Stimulated activated CD4-positive, alpha-beta T cell treated with anti-CD3 and anti-CD28 coated beads, Interleukin-1b, Interleukin-23, amount 100 ng/mL, for 1 hour (primary cell): ENCODE measurements around the gene GPR50.

Experiments used
- DNase-seq, 2 donors: peaks; one replicate each; pipeline ENCODE4 v3.0.0-alpha.2; 2020; ENCODE audit warnings: low read depth in 2 of 2

Gene GPR50

DNA sequence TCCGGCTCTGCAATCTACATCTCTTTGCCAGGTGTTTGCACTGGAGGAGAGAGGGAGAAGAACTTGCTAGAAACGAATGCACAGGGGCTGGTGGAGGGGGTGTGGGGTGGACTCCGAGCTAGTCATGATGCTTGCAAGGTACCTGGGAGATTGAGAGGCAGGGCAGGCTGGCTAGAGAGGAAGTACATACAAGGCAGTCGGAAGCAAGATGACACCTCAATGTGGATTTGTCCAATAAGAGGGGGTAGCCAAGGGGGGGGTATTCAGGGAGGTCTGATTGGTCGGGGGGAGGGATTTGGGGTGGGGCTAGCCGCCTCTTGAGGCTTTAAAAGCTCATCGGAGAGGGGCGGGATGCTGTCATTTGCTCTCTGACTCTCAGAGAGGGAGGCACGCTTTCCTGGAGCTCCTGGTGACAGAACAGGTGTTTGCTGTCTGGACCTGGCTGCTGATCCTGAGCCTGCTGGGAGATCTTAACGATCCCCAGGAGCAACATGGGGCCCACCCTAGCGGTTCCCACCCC is at the start of gene GPR50:
GPR50 (plus strand) TSS at position 354 of the 520 bp plus-strand sequence; CDS start at position 492, 138 bp downstream.
- DNase-seq: no peak

DNA sequence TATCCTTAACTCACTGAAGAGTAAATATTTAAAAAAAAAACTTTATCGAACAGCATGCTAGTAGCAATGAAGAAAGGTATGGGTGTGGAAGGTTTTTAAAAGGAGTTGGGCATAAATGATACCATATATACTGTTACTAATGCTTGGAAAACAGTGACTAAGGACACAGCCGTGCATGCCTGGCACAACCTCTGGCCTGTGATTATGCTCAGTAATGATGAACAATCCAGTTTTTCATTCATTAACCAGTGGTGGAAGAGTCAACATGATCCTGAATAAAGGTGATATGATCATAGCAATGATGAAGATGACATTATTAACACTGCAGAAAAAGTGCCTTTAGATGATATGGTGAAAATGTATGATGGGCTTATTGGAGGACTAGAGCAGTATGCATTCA is 43.9 kb upstream of the GPR50 start:
- no peak for DNase-seq

DNA sequence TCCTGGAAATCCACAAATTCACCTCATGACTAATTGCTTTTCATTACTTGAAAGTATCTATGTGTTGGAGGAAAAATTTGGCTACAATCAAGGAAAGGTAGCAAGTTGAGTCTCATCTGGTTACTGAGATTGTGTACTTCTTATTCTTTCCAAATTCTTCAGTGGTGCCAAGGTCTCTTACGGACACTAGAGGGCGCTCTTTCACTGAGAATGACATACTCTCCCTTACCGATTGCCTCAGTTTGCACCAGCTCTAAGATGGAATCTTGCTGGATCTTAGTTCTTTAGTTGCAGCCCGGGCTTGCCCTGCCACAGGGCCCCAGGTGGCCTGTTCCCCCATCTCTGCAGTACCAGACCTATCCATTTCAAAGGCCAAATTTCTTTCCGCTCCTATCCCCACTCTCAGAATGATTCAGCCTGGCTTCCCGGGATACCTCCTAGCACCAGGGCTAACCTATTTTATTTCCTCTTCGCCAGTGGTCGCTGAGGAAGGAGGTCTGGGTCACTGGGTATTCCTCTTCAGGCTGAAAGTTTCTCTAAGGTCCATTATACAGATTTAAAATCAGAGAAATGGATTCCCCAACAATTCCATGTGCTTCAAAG is 24.6 kb upstream of the GPR50 start:
- no peak for DNase-seq

DNA sequence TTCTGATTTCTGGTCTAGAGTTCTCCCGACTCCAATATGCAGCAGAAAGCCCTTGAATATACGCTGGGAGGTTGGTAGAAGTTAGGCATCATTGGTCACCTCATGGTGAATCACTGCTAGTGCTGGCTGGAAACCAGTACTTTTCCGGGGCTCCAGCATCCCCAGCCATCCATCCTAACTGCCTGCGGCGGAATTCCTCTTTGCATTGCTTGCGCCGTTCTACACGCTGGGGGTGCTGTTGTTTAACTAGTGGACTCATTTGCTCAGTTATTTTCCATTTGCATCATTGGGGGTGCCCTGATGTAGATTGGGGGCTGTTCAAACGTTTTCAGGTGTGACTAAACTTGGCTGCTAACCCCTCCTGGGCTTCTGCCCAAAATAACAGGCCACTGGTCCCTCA is 23.3 kb upstream of the GPR50 start:
- DNase-seq: no peak

DNA sequence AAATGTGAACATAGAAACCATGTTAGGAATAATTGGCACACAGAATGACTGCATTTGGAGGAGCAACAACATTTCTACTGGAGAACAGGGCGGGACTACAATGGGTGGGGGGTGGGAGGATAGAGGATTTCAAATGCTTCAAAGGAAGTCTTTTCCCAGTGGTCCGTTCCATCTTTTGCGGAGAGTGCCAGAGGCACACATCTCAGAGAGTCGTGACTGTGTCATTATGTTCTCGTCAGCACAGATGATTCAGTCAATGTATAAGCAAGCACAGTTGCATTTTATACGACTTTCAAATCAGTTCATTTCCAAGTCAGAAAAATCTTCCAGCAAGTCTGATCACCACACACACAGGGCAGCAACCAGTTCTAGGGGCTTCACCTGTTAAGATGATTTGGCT is 22.7 kb upstream of the GPR50 start:
- DNase-seq: no peak

DNA sequence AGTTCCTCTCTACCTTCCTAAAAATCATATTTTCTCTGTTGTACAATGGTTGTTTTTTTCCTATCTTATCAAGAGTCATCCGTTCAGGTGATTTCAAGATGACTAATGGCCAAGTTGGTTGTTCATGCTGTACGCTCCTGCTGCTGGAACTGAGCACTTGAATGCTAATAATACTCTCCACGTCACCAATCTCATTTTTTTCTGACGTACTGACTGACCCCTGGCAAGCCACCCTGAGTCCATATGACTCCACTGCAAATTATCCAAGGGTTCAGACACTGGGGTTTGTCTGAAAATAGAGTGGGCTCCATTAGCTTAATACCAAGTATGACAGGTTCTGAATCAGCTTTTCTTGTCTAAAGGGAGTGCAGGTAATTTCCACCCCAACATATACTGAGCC is 21.1 kb upstream of the GPR50 start:
- no peak for DNase-seq

DNA sequence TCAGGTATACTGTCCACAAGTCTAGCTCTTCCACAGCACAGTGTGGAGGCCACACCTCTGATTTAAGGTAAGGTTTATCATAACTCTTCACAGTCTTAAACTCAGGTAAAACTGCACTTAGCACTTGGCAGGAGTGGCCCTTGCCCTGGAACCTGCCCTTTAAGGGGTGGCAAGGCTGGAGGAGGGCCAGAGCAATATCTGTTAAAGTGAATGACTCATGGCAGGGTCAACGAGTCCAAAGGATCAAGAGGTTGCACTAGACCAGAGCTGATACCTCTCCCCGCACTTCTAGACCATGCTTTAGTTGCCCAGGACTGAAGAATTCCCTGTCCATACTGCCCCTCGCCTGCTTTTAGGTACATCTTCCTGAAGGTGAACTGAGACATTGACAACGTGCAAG is 14.7 kb upstream of the GPR50 start:
- no peak for DNase-seq

DNA sequence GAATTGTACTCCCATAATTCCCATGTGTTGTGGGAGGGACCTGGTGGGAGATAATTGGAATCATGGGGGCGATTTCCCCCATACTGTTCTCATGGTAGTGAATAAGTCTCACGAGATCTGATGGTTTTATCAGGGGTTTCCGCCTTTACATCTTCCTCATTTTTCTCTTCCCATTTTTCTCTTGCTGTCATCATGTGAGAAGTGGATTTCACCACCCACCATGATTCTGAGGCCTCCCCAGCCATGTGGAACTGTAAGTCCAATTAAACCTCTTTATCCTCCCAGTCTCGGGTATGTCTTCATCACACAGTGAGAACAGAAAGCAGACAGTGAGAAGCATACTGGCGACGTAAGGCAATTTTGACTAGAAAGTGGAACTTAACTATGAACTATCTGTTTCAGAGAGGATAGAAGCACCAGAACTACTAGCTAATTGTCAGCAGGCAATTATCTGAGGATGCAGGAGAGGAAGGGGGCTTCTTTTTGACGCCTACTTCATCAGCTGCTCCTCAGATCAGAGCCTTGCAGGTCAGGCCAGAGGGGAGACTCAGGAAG is 8.5 kb upstream of the GPR50 start:
- no peak for DNase-seq

DNA sequence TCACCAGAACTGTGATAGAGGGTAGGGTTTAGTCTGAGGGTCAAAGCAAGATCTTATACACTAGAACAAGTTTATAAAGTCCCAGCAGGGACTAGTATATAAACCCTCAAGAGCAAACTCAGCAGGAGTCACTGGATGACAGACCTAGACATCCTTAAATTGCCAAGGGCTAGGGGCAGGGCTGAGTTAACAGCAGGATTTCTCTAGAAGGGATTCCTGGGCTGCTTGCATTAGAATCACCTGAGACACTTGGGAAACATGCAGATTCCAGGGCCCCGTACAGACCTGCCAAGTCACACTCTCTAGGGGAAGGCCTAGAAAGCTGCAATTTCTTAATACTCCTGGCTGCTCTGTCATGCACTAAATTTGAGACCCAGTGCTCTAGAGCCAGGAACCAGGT is 6.6 kb upstream of the GPR50 start:
- no peak for DNase-seq

DNA sequence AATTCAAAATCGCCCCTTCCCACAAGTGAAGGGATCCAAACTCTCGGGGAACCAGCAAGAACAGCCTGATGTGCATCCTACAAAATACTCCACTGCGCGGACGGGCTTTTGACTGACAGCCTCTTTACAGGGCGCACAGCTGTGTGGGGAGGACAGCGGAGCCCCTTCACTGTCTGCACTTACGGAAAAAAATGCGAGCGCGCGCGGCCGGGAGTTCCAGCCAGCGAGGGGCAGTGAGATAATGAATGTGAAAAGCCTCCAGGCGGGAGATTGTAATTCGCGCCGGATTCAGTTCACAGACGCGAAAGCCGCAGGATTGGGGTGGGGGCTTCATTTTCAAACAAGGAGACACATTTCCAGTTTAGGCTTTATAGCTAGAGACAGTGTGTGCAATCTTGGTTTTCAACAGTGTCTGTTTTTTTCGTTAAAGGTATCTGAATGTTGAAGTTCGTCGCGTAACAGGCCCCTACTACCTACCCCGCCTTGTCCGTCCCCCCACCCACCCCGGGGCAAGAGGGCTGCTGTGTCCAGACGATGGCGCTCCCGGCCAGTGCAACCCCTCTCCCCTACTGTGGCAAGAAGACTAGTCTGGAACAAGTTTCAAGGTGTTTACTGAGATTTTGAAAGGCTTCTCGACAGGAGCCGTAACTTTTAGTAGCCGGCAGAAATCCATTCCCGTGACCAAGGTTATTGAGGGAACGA is 1.7 kb upstream of the GPR50 start:
- DNase-seq: no peak

DNA sequence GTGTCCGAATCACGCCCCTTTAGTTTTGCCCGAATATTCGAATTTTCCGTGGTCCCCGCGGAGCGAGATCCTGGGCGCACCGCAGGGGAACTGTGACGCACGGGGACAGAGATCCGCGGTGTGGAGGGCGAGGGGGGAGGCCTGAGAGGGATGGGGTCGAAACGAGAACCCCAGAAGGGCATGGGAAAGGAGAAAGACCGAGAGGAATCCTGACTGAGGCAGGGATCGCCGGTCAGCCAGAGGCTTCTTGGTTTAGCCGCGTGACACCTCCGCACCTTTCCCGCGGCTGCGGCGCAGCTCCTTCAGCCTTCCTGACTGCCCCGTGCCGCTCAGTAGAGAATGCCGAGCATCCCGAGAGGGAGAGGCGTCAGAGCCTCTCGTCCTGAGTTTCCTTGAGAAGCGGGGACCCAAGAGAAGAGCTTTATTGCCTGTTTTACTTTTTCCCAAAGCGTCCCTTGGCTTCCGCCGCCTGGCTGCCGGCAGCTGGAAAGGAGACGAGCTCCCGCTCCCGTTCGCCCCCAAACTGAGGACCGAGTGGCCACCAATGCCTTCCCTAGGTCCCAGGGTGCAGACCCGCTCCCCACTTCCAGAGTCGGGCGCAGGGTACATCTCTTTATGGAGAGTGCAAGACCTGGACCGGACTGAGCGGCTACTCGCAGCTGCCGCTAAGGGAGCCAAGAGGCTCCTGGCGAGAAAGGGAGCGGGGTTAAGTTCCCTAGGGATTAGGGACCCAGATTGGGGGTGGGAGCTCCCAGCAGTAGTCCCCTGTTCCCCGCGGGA is 911 bp upstream of the GPR50 start:
- no peak for DNase-seq

DNA sequence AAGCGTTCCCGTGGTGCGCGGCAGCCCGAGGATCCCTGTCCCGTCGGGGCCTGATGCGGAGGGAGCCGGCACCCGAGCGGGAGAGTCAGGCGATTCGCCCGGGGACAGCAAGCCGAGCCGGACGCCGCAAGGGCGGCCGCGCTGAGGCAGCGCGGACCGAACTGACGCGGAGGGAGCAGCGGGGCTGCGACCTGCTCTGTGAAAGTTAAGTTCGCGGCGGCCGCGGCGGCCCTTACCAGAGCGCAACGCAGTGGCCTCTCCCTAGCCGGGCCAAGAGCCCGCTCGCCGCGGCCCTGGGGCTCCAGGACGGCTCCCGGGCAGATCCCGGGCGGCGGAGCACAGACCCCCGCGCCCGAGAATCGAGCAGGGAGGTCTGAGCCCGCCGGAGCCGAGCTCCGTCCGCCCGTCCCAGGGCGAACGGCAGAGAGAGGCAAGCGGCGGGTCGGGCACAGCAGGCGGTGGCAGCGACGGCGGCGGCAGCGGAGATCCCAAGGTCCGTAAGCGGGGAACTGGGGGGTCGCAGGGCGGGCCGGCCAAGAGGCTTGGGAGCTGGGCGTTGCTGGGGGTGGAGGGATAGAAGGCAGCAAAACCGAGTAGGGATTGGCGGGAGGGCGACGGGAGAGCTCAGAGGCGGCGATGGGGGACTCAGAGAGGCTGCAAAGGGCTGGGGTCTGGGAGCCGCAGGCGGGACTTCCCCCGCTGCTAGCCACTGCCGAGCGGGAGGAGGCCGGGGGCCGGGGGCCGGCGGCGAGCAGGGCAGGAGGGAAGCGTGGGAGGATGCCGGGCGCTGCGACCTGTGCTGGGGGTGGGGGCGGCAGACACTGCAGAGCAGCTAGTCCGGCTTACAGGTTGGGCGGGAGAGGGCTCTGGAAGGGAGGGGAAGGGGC is 1.0 kb downstream of the GPR50 start:
- no peak for DNase-seq

DNA sequence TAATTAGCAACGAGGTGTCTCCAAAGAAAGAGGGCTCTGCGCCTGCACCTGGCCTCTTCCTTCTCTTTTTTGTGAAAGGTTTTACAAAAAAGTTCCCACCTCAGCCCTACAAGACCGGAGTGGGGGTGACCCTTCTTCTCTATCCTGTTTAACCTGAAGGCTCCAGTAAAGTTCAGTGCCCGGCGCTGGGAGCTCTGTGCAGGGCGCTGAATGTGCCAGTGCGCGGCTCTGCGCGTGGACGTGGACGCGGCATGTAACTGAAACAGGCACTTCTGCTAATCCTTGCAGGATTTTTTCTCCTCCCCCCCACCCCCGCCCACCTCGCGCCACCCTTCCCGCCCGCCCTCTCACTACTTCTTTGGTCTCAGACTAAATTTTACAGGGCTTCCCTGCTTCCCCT is 2.4 kb downstream of the GPR50 start:
- DNase-seq: no peak

DNA sequence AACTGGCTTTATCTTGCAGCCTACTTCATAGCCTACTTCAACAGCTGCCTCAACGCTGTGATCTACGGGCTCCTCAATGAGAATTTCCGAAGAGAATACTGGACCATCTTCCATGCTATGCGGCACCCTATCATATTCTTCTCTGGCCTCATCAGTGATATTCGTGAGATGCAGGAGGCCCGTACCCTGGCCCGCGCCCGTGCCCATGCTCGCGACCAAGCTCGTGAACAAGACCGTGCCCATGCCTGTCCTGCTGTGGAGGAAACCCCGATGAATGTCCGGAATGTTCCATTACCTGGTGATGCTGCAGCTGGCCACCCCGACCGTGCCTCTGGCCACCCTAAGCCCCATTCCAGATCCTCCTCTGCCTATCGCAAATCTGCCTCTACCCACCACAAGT is 4.0 kb downstream of the GPR50 start:
- DNase-seq: no peak

DNA sequence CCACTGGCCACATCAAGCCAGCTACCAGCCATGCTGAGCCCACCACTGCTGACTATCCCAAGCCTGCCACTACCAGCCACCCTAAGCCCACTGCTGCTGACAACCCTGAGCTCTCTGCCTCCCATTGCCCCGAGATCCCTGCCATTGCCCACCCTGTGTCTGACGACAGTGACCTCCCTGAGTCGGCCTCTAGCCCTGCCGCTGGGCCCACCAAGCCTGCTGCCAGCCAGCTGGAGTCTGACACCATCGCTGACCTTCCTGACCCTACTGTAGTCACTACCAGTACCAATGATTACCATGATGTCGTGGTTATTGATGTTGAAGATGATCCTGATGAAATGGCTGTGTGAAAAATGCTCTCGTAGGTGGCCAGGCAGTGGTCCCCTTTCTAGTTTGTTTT is 4.7 kb downstream of the GPR50 start:
- no peak for DNase-seq

DNA sequence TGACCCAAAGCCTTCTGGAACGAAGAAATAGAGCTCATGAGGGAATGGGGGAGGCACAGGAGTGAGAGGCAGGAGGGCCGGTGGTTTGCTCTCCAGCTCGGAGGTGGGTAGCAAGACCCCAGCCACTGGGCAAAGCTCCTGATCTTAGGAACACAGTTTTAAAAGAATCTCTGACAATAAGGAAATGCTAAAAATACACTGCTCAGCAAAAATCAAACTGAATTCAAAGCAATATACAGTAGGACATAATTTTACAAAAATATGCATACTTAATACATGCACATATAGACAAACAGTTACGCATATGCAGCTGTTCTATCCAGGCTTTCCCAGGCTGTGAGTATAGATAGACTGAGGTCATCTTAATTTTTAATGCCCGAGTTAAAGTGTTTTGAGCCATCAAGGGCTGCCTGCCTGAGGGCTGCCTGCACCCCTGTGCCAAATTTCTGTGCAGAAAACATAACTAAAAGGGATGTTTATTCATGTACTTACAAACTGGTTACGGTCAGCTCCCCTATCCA is 6.9 kb downstream of the GPR50 start:
- DNase-seq: no peak

DNA sequence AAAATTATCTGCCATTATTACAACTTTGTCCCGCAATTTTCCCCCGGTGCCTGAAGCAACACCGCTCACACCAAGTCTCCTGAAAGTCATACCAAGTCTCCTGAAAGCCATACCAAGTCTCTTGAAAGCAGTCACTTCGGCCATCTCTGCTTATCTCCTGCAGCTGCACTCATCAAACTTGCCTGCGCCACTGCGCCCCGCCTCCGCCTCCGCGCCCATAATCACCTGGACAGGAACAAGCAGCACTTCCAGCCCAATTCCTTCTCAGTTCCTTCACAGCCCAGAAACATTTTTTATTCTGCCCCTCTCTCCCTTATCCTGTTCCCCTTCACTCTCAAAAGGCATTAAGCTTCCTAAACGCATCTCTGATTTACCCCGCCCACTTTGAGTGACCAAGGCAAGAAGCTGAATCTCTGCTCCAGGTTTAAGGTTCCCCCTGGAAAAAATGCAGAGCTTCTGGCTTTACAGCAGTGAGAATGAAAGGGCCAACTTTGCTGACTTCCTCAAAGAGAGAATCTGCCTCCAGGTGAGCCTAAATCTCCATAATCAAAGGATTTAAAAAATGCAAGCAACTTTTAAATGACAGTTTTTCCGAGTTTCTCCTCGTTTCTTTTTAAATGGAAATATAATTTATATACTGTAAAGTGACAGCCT is 7.7 kb downstream of the GPR50 start:
- DNase-seq: no peak

DNA sequence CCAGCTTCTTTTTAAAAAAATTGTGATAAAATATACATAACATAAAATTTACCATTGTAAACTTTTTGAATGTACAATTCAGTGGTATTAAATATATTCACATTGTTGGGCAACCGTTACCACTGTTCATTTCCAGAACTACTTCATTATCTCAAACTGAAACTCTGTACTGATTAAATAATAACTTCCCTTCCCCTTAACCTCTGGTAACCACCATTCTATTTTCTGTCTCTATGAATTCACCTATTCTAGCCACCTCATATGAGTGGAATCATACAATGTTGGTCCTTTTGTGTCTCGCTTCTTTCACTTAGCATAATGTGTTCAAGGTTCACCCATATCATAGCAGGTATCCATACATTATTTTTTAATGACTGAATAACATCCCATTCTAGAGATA is 8.3 kb downstream of the GPR50 start:
- DNase-seq: no peak

DNA sequence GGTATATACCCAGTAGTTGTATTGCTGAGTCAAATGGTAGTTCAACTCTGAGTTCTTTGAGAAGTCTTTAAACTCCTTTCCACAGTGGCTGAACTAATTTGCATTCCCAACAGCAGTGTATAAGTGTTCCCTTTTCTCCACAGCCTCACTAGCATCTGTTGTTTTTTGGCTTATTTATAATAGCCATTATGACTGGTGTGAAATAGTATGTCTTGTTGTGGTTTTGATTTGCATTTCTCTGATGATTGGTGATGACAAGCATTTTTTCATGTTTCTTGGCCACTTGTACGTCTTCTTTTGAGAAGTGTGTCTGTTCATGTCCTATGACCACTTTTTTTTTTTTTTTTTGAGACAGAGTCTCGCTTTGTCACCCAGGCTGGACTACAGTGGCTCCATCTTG is 30.5 kb downstream of the GPR50 start:
- no peak for DNase-seq

DNA sequence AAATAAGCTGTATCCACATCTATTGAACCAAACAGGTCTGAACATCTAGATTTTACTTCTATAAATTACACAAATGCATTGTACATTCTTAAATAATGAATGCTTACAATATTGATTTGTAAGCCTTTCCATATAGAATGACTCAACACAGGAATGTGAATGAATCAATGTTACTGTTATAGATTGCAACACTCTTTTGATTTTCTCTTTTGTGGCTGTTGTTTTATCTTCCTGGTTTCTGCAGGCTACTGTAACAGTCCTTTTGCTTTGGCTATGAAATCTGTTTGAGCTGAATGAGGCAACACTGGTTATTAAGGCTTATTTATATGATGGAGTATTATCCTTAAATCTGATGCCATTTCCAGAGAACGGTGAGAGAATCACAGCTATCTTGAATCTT is 49.5 kb downstream of the GPR50 start:
- no peak for DNase-seq

DNA sequence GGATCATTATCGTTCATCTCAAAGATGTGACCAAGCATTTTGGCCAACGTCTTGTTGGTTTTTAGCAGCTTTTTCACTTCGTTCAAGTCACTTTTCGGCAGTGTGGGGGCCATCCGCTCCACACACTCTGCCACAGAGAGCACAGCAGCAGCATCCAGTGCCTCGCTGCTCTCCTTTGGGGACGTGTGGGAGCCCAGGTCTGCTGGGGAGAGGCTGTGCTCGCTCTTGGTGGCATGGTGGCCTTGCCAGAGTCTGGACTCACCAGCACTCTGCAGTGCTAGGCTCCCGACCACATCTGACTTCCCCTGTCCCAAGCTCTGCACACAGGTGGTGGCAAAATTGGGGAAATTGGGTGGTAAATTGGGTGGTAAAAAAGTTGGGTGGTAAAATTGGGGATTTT is 50.6 kb downstream of the GPR50 start:
- DNase-seq: no peak
